Ishikawa (cell line): ENCODE data around the gene MCOLN3.

Source experiments
- CEBPB ChIP-seq: IDR thresholded peaks from 2 replicates; pipeline ENCODE4 v1.6.1; 2012
- CREB1 ChIP-seq: IDR thresholded peaks from 2 replicates; pipeline ENCODE4 v1.6.1; 2012; ENCODE audit warnings: low read depth
- EGR1 ChIP-seq: IDR thresholded peaks from 2 replicates; pipeline ENCODE4 v1.6.1; 2012
- EP300 ChIP-seq: IDR thresholded peaks from 2 replicates; pipeline ENCODE4 v1.6.1; 2012; ENCODE audit warnings: borderline replicate concordance
- FOXM1 ChIP-seq: IDR thresholded peaks from 2 replicates; pipeline ENCODE4 v1.6.1; 2012; ENCODE audit warnings: low read depth, borderline replicate concordance
- NFIC ChIP-seq: IDR thresholded peaks from 2 replicates; pipeline ENCODE4 v1.6.1; 2012
- RAD21 ChIP-seq: IDR thresholded peaks from 2 replicates; pipeline ENCODE4 v1.6.1; 2012; ENCODE audit warnings: low read depth
- TAF1 ChIP-seq: IDR thresholded peaks from 2 replicates; pipeline ENCODE4 v1.6.1; 2012; ENCODE audit warnings: low read depth, mild to moderate bottlenecking
- TCF12 ChIP-seq: IDR thresholded peaks from 2 replicates; pipeline ENCODE4 v1.6.1; 2012; ENCODE audit warnings: low read depth
- TEAD4 ChIP-seq: IDR thresholded peaks from 2 replicates; pipeline ENCODE4 v1.6.1; 2012
- YY1 ChIP-seq: IDR thresholded peaks from 2 replicates; pipeline ENCODE4 v1.6.1; 2012; ENCODE audit warnings: low read depth
- ZBTB7A ChIP-seq: IDR thresholded peaks from 2 replicates; pipeline ENCODE4 v1.6.1; 2012; ENCODE audit warnings: low read depth
- TF ChIP-seq, protein P1 (sequence below): IDR thresholded peaks from 2 replicates; pipeline ENCODE4 v1.6.1; 2012
- TF ChIP-seq, protein P2 (sequence below): IDR thresholded peaks from 2 replicates; pipeline ENCODE4 v1.6.1; 2012; ENCODE audit warnings: low read depth, mild to moderate bottlenecking
- TF ChIP-seq, protein P3 (sequence below): IDR thresholded peaks from 2 replicates; pipeline ENCODE4 v1.6.1; 2012

MCOLN3 gene

DNA sequence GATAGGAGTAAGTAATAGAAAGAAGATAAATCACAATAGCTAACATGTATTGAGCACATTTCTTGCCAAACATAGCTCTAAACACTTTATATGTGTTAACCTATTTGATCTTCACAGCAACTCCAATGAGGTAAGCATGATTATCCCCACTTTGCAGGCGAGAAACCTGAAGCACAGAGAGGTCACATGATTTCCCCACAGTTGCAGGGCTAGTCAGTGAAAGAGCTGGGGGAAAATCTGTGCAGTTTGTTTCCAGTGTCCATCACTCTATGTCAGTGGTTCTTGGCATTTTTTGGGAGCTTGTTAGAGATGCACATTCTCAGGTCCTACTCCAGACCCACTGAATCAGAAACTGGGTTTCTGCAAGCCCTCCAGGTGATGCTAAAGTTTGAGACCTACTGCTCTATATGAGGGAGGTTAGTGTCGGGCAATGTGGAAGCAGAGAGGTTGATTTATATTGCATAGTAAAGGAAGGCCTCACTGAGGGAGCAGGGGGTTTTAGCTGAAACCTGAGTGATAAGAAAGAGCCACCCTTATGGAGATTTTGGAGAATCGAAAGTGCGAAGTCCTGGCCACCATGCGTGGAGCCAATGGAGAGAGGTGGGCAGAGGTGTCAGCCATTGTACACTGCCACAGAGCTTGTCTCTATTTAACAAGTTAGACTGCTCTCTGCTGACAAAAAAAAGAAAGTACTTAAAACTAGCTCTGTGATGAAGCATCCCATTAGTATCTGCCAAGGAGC, 20.9 kb downstream of the MCOLN3 start:
- TF ChIP-seq NFIC = no peak
- TF ChIP-seq, protein P1, sequence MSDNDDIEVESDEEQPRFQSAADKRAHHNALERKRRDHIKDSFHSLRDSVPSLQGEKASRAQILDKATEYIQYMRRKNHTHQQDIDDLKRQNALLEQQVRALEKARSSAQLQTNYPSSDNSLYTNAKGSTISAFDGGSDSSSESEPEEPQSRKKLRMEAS = no peak
- TF ChIP-seq TEAD4 = no peak
- TF ChIP-seq CEBPB = no peak
- TF ChIP-seq ZBTB7A = no peak
- no peak for TF ChIP-seq TCF12
- no peak for TF ChIP-seq TAF1
- TF ChIP-seq RAD21 = no peak

DNA sequence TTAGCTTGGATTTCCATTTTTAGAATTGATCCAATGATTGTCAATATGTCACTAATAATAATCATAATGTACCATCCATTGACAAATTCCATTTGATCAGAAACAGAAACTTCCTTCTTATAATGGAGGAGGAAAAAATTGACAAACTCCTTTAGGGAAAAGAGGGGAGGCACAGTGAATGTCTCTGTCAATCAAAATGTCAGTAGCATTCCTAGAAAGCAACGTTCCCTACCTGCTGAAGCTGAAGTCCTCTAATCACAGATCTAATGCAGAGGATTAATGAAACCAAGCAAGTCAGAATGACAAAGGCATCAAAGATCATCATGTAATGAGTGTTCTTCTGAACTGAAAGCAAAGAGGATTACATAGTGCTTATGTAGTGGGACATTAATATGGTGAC, 22.4 kb downstream of the MCOLN3 start:
- no peak for TF ChIP-seq CREB1
- no peak for TF ChIP-seq EGR1
- no peak for TF ChIP-seq TEAD4
- TF ChIP-seq EP300 = no peak
- TF ChIP-seq, protein P2, sequence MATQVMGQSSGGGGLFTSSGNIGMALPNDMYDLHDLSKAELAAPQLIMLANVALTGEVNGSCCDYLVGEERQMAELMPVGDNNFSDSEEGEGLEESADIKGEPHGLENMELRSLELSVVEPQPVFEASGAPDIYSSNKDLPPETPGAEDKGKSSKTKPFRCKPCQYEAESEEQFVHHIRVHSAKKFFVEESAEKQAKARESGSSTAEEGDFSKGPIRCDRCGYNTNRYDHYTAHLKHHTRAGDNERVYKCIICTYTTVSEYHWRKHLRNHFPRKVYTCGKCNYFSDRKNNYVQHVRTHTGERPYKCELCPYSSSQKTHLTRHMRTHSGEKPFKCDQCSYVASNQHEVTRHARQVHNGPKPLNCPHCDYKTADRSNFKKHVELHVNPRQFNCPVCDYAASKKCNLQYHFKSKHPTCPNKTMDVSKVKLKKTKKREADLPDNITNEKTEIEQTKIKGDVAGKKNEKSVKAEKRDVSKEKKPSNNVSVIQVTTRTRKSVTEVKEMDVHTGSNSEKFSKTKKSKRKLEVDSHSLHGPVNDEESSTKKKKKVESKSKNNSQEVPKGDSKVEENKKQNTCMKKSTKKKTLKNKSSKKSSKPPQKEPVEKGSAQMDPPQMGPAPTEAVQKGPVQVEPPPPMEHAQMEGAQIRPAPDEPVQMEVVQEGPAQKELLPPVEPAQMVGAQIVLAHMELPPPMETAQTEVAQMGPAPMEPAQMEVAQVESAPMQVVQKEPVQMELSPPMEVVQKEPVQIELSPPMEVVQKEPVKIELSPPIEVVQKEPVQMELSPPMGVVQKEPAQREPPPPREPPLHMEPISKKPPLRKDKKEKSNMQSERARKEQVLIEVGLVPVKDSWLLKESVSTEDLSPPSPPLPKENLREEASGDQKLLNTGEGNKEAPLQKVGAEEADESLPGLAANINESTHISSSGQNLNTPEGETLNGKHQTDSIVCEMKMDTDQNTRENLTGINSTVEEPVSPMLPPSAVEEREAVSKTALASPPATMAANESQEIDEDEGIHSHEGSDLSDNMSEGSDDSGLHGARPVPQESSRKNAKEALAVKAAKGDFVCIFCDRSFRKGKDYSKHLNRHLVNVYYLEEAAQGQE = no peak
- no peak for TF ChIP-seq FOXM1
- no peak for TF ChIP-seq YY1
- no peak for TF ChIP-seq CEBPB
- TF ChIP-seq, protein P3, sequence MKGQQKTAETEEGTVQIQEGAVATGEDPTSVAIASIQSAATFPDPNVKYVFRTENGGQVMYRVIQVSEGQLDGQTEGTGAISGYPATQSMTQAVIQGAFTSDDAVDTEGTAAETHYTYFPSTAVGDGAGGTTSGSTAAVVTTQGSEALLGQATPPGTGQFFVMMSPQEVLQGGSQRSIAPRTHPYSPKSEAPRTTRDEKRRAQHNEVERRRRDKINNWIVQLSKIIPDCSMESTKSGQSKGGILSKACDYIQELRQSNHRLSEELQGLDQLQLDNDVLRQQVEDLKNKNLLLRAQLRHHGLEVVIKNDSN = no peak
- no peak for TF ChIP-seq TAF1
- no peak for TF ChIP-seq ZBTB7A
- TF ChIP-seq NFIC = no peak
- no peak for TF ChIP-seq RAD21
- TF ChIP-seq, protein P1 = no peak
- TF ChIP-seq TCF12 = no peak

DNA sequence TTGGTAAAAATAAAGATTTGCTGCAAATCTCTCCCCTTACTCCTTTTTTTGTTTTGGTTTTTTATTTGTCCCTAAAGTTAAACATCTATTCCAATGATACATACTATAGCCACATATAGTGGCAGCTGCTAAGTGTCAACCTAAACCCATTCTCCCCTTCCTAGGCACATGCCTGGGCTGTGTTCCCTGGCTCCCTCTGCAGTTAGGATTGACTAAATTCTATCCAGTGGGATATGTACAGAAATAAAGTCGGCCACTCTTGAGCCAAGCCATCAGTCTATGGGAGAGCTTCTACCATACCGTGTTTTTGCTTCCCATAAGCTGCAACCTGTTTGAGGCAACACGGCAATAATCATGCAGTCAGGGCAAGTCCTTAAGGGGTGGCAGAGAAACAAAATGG, 23.6 kb downstream of the MCOLN3 start:
- TF ChIP-seq TAF1 = no peak
- no peak for TF ChIP-seq EP300
- no peak for TF ChIP-seq TEAD4
- no peak for TF ChIP-seq EGR1
- TF ChIP-seq, protein P3 = no peak
- no peak for TF ChIP-seq CREB1
- no peak for TF ChIP-seq TCF12

DNA sequence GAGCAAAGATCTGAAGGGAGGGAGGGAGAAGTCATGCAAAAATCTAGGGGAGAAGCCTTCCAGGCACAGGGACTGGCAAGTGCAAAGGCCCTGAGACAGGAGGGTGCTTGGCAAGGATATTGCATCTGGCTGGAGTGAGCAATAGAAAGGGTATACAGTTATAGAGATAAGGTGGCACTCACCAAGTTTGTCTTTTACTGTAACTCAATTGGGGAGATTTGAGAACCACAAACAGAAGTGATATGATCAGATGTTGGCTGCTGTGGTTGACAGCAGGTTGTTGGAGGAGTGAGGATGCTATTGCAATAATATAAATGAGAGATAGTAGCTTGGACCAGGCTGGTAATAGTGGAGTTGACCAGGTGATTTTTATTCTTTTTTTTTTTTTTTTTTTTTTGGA, 25.6 kb downstream of the MCOLN3 start:
- TF ChIP-seq CEBPB (no peak), ZBTB7A (no peak), EGR1 (no peak), RAD21 (no peak)

DNA sequence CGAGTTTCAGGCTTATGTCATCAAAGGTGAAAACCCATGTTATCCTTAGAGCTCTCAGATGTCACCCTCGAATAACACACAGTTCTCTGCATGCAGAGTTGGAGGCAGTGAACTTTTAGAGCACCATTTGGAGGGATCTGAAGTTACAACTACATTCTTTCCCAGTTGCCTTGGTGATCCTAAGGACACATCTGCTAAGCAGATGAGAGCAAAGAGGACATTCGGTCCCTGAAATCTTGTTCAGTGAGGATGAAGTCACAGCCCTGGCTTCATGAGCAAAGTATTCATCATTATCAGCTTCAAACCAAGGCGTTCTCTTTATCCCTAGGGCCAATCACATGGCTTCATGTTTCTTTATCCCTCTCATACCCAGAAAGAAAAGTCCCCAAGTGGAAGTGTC, 28.3 kb downstream of the MCOLN3 start:
- TF ChIP-seq, protein P2 = no peak
- no peak for TF ChIP-seq FOXM1
- no peak for TF ChIP-seq CREB1
- TF ChIP-seq EP300 = no peak
- TF ChIP-seq EGR1 = no peak

DNA sequence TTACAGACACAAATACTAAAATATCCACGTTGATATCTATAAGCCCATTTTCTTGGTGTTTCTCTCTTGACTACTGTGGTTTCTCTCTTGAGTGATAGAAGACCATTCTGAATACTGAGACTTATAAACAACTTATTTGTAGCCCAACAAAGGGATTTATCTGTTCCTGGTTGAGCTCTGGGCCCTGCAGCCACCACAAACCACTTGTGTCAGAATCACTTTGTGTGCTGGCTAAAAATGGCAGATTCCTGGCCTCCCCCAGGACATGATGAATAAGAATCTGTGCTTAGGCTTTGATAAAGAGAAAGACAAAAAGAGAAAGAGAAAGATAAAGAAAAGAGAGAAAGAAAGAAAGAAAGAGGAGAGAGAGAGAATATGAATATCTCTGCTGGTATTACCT, 32.5 kb downstream of the MCOLN3 start:
- TF ChIP-seq YY1 = no peak
- TF ChIP-seq NFIC = no peak
- TF ChIP-seq TCF12 = no peak
- TF ChIP-seq, protein P3 = no peak
- no peak for TF ChIP-seq EP300
- TF ChIP-seq ZBTB7A = no peak
- no peak for TF ChIP-seq TAF1
- TF ChIP-seq, protein P2 = no peak
- TF ChIP-seq RAD21 = no peak
- TF ChIP-seq CREB1 = no peak
- TF ChIP-seq CEBPB = no peak
- TF ChIP-seq FOXM1 = no peak
- TF ChIP-seq TEAD4 = no peak
- TF ChIP-seq EGR1 = no peak
- TF ChIP-seq, protein P1 = no peak
